HepG2 (cell line): ENCODE results near the gene CHN2. TPM values are rescaled to one million over a fixed set of nuclear protein-coding genes. Genes with fewer than 3 reads are reported as not detected.

Source experiments
- ATAC-seq: fragments of 200-7000 bp; cut with Tn5 transposase; 3 replicates; pipeline ENCODE4 v1.9.1; 2020; ENCODE audit warnings: mild to moderate bottlenecking, moderate library complexity
- BruUV-seq: library from RNA; stranded (reverse); fragments of 400-500 nt; replicated peaks from 2 replicates; lab custom pipeline; 2021; lab: Mats Ljungman, UMichigan
- CTCF ChIA-PET: fragments of 300-600 bp; formaldehyde crosslinking; extraction: SDS; loops from one replicate; lab custom pipeline; 2021; ENCODE audit warnings: low total read pairs, inconsistent platforms, low intra/inter-chr PET ratio; lab: Yijun Ruan, JAX
- POLR2A ChIA-PET: fragments of 350-600 bp; sonication (Branson Sonifier 250); formaldehyde crosslinking; loops from one replicate; lab custom pipeline; 2020; ENCODE audit warnings: antibody characterized with exemption, inconsistent platforms; lab: Yijun Ruan, JAX
- DNase-seq: peaks from one replicate; pipeline ENCODE4 v3.0.0-alpha.2; 2015; ENCODE audit warnings: low spot score
- FAIRE-seq: peaks from 3 replicates; lab custom pipeline; 2011; peaks lifted over from hg19 to GRCh38; lab: Jason Lieb, UNC
- H2AFZ ChIP-seq: one replicate; pipeline ENCODE4 v1.6.1; 2011; ENCODE audit warnings: low read length, inconsistent platforms
- H3K27ac ChIP-seq: fragments of 300-600 bp; 3 replicates; pipeline ENCODE4 v1.8.0; 2011; ENCODE audit warnings: mixed run types, mild to moderate bottlenecking, mixed read lengths, low read length, inconsistent platforms; ENCODE audit not compliant: insufficient read depth; ENCODE audit errors: extremely low read length
- H3K27me3 ChIP-seq, 2 experiments: fragments of 200-600 bp in 1 of 2; 2 replicates in 1 of 2; 3 replicates in 1 of 2; pipeline versions ENCODE4 v1.6.0 to v1.8.0; 2011; ENCODE audit warnings: low read length in 2 of 2, mild to moderate bottlenecking in 2 of 2, moderate library complexity in 2 of 2, inconsistent platforms in 1 of 2; ENCODE audit not compliant: insufficient read depth in 2 of 2, control insufficient read depth in 1 of 2
- H3K36me3 ChIP-seq, 2 experiments: fragments of 200-600 bp in 1 of 2; replicated peaks in 1 of 2; 2 replicates in 1 of 2; 3 replicates in 1 of 2; pipeline versions ENCODE4 v1.5.1 to v1.8.0; 2011; ENCODE audit warnings: low read length in 2 of 2, inconsistent platforms in 1 of 2; ENCODE audit not compliant: insufficient read depth in 2 of 2, control insufficient read depth in 1 of 2
- H3K4me1 ChIP-seq: 2 replicates; pipeline ENCODE4 v1.5.1; 2012; ENCODE audit warnings: low read length, inconsistent platforms; ENCODE audit not compliant: insufficient read depth
- H3K4me2 ChIP-seq: 2 replicates; pipeline ENCODE4 v1.6.0; 2011; ENCODE audit warnings: low read depth, low read length, inconsistent platforms
- H3K4me3 ChIP-seq, 3 experiments: fragments of 200-600 bp in 1 of 3; sonication (generic), shearing (Covaris generic) in 1 of 3; replicated peaks in 1 of 3; 2 replicates each; pipeline ENCODE4 v1.5.1; 2011 to 2016; ENCODE audit warnings: low read length in 3 of 3, inconsistent platforms in 2 of 3, low read depth in 2 of 3, mild to moderate bottlenecking in 2 of 3, control low read depth in 1 of 3, mixed read lengths in 1 of 3; ENCODE audit not compliant: insufficient read depth in 1 of 3
- H3K79me2 ChIP-seq: one replicate; pipeline ENCODE4 v1.6.1; 2011; ENCODE audit warnings: low read length, inconsistent platforms; ENCODE audit not compliant: insufficient read depth
- H3K9ac ChIP-seq: 2 replicates; pipeline ENCODE4 v1.6.0; 2011; ENCODE audit warnings: mild to moderate bottlenecking, low read depth, low read length, inconsistent platforms; ENCODE audit not compliant: insufficient read depth
- H3K9me3 ChIP-seq: 2 replicates; pipeline ENCODE4 v1.5.1; 2012; ENCODE audit warnings: mild to moderate bottlenecking, low read length
- H4K20me1 ChIP-seq: 2 replicates; pipeline ENCODE4 v1.6.0; 2011; ENCODE audit warnings: inconsistent platforms, mild to moderate bottlenecking, low read length, moderate library complexity; ENCODE audit not compliant: insufficient read depth
- BATF2 ChIP-seq: sonication (generic); formaldehyde crosslinking; IDR thresholded peaks from 2 replicates; pipeline ENCODE4 v1.8.0; 2022; ENCODE audit warnings: mild to moderate bottlenecking, missing genetic modification reagents, moderate library complexity
- CREB3 ChIP-seq: sonication (generic); formaldehyde crosslinking; IDR thresholded peaks from 2 replicates; pipeline ENCODE4 v1.5.0; 2020; ENCODE audit warnings: missing genetic modification reagents
- FOXP1 ChIP-seq, 2 experiments: fragments of 450-650 bp in 1 of 2; IDR thresholded peaks; 2 replicates each; pipeline ENCODE4 v1.6.1; 2017 to 2018; ENCODE audit warnings: antibody characterized with exemption in 1 of 2
- GATAD2A ChIP-seq: IDR thresholded peaks from 2 replicates; pipeline ENCODE4 v1.6.1; 2016
- HNF4A ChIP-seq: sonication (generic); formaldehyde crosslinking; IDR thresholded peaks from 2 replicates; pipeline ENCODE4 v1.4.0; 2020; ENCODE audit warnings: missing genetic modification reagents
- HNRNPK ChIP-seq: fragments of 200-400 bp; formaldehyde crosslinking; IDR thresholded peaks from 2 replicates; pipeline ENCODE4 v1.6.1; 2018; ENCODE audit warnings: low read length, low read depth, moderate library complexity, mild to moderate bottlenecking; ENCODE audit not compliant: poor library complexity, severe bottlenecking
- ISL2 ChIP-seq: sonication (generic); formaldehyde crosslinking; IDR thresholded peaks from 2 replicates; pipeline ENCODE4 v1.5.0; 2020; ENCODE audit warnings: missing genetic modification reagents
- KLF11 ChIP-seq: IDR thresholded peaks from 2 replicates; pipeline ENCODE4 v1.6.1; 2016; ENCODE audit warnings: missing compliant biosample characterization
- ZNF558 ChIP-seq: sonication (generic); formaldehyde crosslinking; IDR thresholded peaks from 2 replicates; pipeline ENCODE4 v1.9.0; 2022; ENCODE audit warnings: mild to moderate bottlenecking, missing genetic modification reagents, borderline replicate concordance
- WGBS: methylation state at CpG from one replicate; pipeline ENCODE4 v1.1.6; 2017; ENCODE audit warnings: low lambda C conversion rate; 5-methylcytosine and 5-hydroxymethylcytosine counted together
- in situ Hi-C: cut with HindIII; loops from 2 replicates; pipeline ENCODE4 v1.10.0; 2017; ENCODE audit warnings: low pct_unique_long_range_greater_than_20kb; ENCODE audit not compliant: extremely low pct_ligation_motif_present
- intact Hi-C: fragments of 100-400 bp; cut with micrococcal nuclease; formaldehyde crosslinking; loops from one replicate; pipeline ENCODE4 v1.10.0; 2022; ENCODE audit not compliant: unreplicated experiment
- polyA plus RNA-seq, 8 experiments: library from polyadenylated mRNA; depleted of rRNA in 3 of 8; stranded (reverse) in 7 of 8; unstranded in 1 of 8; fragments of >200 nt; fragmentation: Illumina TruSeq in 4 of 8; extraction: Trizol in 4 of 8; gene quantifications; 2 replicates each; pipeline versions ENCODE4 v1.2.1 to v1.2.3, GENCODE V29; 2011 to 2016; ENCODE audit warnings: low read depth in 4 of 8, missing spikeins in 1 of 8, mixed read lengths in 1 of 8; ENCODE audit not compliant: insufficient read depth in 1 of 8
- total RNA-seq, 5 experiments: library from RNA; depleted of rRNA; stranded (reverse); fragments of >200 nt; fragmentation: Illumina TruSeq; extraction: Trizol; gene quantifications; 2 replicates each; pipeline ENCODE4 v1.2.3, GENCODE V29; 2016; ENCODE audit warnings: low read depth in 1 of 5

Gene CHN2
- total and polyA plus RNA-seq, 2 of the 13 experiments (the other 11 are each of a cell fraction or from before 2014, with no cell fraction given): 23.5 to 30.5 TPM

- in situ Hi-C loops (no loop called here), intact Hi-C loops (loop anchor here (5.0 kb wide), 1 partner anchor 75 kb away; the partner anchor contains the start of gene PRR15)
- Histone ChIP-seq H3K79me2 (no peaks in the 10 kb centered on the region), H3K9me3 (no peaks in the 10 kb centered on the region), H3K4me1 (peaks cover 74% of the 10 kb centered on the region), H3K4me2 (no peak overlapping the region), H3K9ac (peak overlapping the region; percentile 4; the same call in 1 of the 2 replicates), H3K4me3 (no peak overlapping the region), H4K20me1 (no peaks in the 10 kb centered on the region), H2AFZ (no peak overlapping the region), H3K27me3 (no peaks in the 10 kb centered on the region), H3K27ac (peak overlapping the region; percentile 31), H3K36me3 (peaks cover 0 to 1% of the 10 kb centered on the region in 2 experiments; a peak in 2 of 5 replicates)
- BruUV-seq: no TSS peak
- WGBS: 71% methylated on average over 2 of the region's 2 CpGs
- FAIRE-seq (no peak), ATAC-seq (no peak), DNase-seq (no peak)
- ChIA-PET CTCF (no interaction called here), POLR2A (no interaction called here)
- TF ChIP-seq CREB3 (CRISPR knock-in tag) (no peak), HNRNPK (peak; percentile 51)
Measured at GRCh38 chr7:29487424-29487823, 292.8 kb downstream of the CHN2 start.

GRCh38 chr7:29488203-29488970 is 293.8 kb downstream of the CHN2 start:
- POLR2A ChIA-PET: no interaction called here
- ATAC-seq (peak; percentile 49), FAIRE-seq (no peak), DNase-seq (peak; percentile 33)
- WGBS: 78% methylated on average over 8 of the region's 8 CpGs
- no peak for TF ChIP-seq KLF11 (CRISPR knock-in tag)
- TF ChIP-seq ZNF558 (CRISPR knock-in tag): no peak
- peak; percentile 38; the same call in 1 of the 2 replicates for TF ChIP-seq HNF4A (CRISPR knock-in tag)
- no peak for TF ChIP-seq BATF2 (CRISPR knock-in tag)
- no peak for TF ChIP-seq ISL2 (CRISPR knock-in tag)
- TF ChIP-seq FOXP1 (IDR thresholded peaks at IDR 0.05): no peak
- 0 out of 2 replicates have a peak, but pooled peaks have one; percentile 47 for TF ChIP-seq FOXP1 (CRISPR knock-in tag; IDR thresholded peaks at IDR 0.05)
- peak; percentile 30; the same call in 1 of the 2 replicates for TF ChIP-seq GATAD2A (CRISPR knock-in tag)
- Histone ChIP-seq H3K27ac (peak overlapping the region; percentile 31), H2AFZ (no peak overlapping the region), H3K9me3 (no peaks in the 10 kb centered on the region), H3K4me3 (no peak overlapping the region), H3K79me2 (no peaks in the 10 kb centered on the region), H3K4me2 (no peak overlapping the region), H3K9ac (no peak overlapping the region; the same call in 1 of the 2 replicates), H3K4me1 (peaks cover 72% of the 10 kb centered on the region), H3K27me3 (no peaks in the 10 kb centered on the region), H3K36me3 (peaks cover 2 to 4% of the 10 kb centered on the region in 2 experiments; a peak in 2 of 5 replicates), H4K20me1 (no peaks in the 10 kb centered on the region)
- in situ Hi-C loops: no loop called here
- intact Hi-C loops: loop anchor here (5.0 kb wide), 1 partner anchor 74 kb away; the partner anchor contains the start of gene PRR15
- CTCF ChIA-PET: no interaction called here
- no TSS peak for BruUV-seq
